Stimulated activated naive CD8-positive, alpha-beta T cell treated with anti-CD3 and anti-CD28 coated beads, Interleukin-15, Interleukin-2, amounts not matched to agents 100 ng/mL and 50 ng/mL, for 24 hours (primary cell): Measurements from ENCODE around the gene MOGAT2.
"Not testable (repeated sequence)": the region's sequence is repeated elsewhere in the genome, so short reads cannot be mapped to it uniquely, and the experiment has no call there.

Experiments
- H3K27ac Mint-ChIP-seq: one replicate; pipeline ENCODE4 v1.8.0; 2021; ENCODE audit warnings: mild to moderate bottlenecking, mixed read lengths
- H3K27me3 Mint-ChIP-seq: one replicate; pipeline ENCODE4 v1.8.0; 2021; ENCODE audit warnings: mixed read lengths
- H3K36me3 Mint-ChIP-seq: one replicate; pipeline ENCODE4 v1.8.0; 2021; ENCODE audit warnings: low read depth, mixed read lengths
- H3K4me1 Mint-ChIP-seq: one replicate; pipeline ENCODE4 v1.8.0; 2021; ENCODE audit warnings: low read depth, mixed read lengths
- H3K4me3 Mint-ChIP-seq: one replicate; pipeline ENCODE4 v1.8.0; 2021; ENCODE audit warnings: mild to moderate bottlenecking, mixed read lengths
- H3K9me3 Mint-ChIP-seq: one replicate; pipeline ENCODE4 v1.8.0; 2021; ENCODE audit warnings: mixed read lengths

The MOGAT2 gene

DNA sequence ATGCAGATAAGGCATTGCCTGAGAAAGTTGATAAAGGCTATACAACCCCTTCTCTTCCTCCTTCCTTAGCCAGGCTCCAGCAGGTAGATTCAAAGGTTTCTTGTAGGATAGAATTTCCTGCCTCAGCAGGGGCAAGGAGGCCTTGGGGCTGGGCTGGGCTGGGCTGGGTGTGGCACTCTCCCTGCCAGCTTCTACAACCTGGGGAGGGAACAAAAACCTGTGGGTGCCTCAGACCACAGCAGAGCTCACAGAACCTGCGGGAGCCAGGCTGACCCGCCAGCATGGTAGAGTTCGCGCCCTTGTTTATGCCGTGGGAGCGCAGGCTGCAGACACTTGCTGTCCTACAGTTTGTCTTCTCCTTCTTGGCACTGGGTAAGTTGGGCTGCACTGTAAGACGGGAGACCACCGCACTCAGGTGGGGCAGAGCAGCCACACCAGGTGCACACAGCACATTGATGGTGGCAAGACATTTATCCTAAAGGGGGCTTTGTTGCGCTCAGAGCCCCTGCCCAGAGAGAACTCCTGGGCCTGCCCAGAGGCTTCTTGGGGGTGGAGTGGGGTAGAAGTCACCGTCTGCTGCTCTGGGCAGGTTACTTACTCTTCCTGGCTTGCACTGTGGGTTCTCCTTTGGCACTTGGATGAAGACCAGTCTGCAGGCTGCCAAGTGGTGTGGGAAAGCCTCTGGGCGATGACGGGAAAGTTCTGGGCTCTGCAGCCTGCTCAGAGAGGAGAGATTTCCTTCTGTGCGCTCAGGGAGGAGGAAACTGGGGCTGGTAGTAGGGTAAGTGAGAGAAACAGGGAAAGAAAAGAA lies at the start of gene MOGAT2:
Gene MOGAT2 (plus strand): TSS at position 231 of the 811 bp plus-strand sequence. CDS start 51 bp downstream, at position 282.
- H3K36me3 Mint-ChIP-seq, result no peaks in the 10 kb centered on the region
- peaks cover 6% of the 10 kb centered on the region for H3K27me3 Mint-ChIP-seq
- no peak within 1 kb of the TSS for H3K27ac Mint-ChIP-seq
- no peaks in the 10 kb centered on the region for H3K4me1 Mint-ChIP-seq
- H3K9me3 Mint-ChIP-seq, result no peaks in the 10 kb centered on the region
- no peak within 1 kb of the TSS for H3K4me3 Mint-ChIP-seq

DNA sequence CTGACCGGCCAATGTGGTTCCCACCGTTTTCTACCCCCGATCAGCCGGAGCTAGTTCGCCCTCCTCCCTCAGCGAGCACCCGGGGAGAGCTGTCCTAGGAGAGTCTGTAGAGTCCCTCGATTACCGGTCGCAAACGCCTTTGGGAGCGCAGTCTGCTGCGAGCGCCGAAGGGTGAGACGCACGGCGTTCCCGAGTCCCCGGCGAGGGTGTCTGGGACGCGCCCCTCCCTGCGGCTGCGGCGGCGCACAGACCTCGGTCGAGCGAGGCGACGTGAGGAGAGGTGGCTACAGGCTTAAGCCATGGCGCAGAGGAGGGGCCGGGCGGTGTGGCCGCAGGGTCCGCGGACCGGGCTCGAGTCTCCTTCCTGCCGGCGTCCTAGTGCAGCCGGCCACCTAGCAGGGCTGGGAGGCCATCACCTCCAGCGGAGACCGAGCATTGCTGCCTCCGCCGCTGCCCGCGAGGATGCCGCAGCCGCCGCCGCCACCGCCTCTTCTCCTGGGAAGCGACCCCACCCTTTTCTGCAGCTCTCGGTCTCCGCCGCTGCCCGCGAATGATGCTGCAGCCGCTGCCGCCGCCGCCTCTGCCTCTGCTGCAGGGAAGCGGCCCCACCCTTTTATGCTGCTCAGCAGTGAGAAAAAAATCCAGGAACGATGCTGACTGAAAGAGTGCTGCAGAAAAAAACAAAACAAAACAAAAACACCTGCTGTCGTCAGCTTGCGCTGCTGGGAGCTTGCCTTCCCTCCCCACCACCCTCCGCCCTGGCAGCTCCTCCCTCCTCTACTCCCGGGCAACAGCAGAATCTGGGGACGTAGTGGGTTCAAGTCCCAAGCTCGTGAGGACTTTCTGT lies 49.0 kb upstream of the MOGAT2 start, which contains the start of gene MAP6:
Gene MAP6 (minus strand): TSS at position 588 of the 847 bp plus-strand sequence. CDS start 669 bp downstream, outside the sequence.
- H3K4me3 Mint-ChIP-seq, result peak within 1 kb of the TSS; percentile 82
- H3K27ac Mint-ChIP-seq, result no peak within 1 kb of the TSS
- H3K4me1 Mint-ChIP-seq, result peaks cover 21% of the 10 kb centered on the region
- H3K9me3 Mint-ChIP-seq, result no peaks in the 10 kb centered on the region
- peaks cover 78% of the 10 kb centered on the region for H3K27me3 Mint-ChIP-seq
- no peaks in the 10 kb centered on the region for H3K36me3 Mint-ChIP-seq

DNA sequence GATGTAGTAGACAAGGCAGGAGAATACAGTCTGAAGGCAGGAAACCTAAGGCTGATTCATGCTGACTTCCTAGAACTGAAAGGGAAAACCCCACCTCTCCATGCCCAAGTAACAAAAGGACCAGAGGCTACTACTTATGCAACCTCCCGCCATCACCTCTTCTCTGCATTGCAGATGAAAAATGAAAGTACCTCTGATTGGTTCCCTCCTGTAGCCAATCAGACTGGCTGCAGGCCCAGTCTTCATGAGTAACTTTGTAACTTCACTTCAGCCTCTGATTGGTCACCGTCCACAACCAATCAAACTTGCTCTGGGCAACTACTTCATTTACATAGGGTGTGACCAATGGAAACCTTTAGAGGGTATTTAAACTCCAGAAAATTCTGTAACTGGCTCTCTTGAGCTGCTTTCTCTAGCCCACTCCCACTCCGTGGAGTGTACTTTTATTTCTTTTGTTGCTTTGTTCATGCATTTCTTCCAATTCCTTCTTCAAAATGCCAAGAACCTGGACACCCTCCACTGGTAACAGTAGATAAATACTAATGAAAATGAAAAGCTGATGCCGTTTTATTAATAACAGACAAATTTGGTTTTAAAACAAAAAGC lies 43.6 kb upstream of the MOGAT2 start:
- no peaks in the 10 kb centered on the region for H3K9me3 Mint-ChIP-seq
- no peaks in the 10 kb centered on the region for H3K36me3 Mint-ChIP-seq
- no peak overlapping the region for H3K4me3 Mint-ChIP-seq
- peaks cover 18% of the 10 kb centered on the region for H3K4me1 Mint-ChIP-seq
- H3K27ac Mint-ChIP-seq, result no peak overlapping the region
- peaks cover 52% of the 10 kb centered on the region for H3K27me3 Mint-ChIP-seq

DNA sequence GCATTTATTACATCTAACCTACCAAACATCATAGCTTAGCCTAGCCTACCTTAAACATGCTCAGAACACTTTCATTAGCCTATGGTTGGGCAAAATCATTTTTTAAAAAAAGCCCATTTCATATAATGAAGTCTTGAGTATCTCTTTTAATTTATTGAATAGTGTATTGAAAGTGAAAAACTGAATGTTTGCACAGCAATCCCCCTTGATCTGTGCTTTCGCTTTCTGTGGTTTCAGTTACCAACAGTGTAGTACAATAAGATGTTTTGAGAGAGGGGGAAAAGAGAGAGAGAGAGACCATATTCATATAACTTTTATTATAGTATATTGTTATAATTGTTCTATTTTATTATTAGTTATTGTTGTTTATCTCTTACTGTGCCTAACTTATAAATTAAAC lies 40.4 kb upstream of the MOGAT2 start:
- H3K4me1 Mint-ChIP-seq, result peaks cover 12% of the 10 kb centered on the region
- no peak overlapping the region for H3K27ac Mint-ChIP-seq
- no peak overlapping the region for H3K4me3 Mint-ChIP-seq
- no peaks in the 10 kb centered on the region for H3K36me3 Mint-ChIP-seq
- H3K9me3 Mint-ChIP-seq, result no peaks in the 10 kb centered on the region
- H3K27me3 Mint-ChIP-seq, result peaks cover 34% of the 10 kb centered on the region

DNA sequence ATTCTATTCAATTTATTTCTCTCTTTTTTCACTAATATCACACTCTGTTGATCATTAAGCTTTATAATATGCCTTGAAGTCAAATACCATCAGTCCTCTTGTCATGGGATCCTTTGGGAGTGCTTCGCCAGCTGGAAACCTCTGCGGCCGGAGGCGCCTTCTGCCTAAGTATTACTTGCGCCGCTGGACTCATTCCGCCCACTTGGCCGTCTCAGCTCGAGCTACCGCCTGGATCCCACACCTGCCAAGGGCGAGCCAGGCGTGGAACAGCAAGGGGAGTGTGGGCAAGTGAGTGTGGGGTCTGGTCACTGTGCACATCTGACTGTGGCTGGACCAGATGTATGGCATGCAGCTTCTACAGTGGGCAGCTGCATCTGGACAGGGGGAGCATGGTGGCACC lies 39.7 kb upstream of the MOGAT2 start:
- Mint-ChIP-seq H3K27me3 (peaks cover 34% of the 10 kb centered on the region), H3K4me3 (no peak overlapping the region), H3K36me3 (no peaks in the 10 kb centered on the region), H3K9me3 (no peaks in the 10 kb centered on the region), H3K27ac (no peak overlapping the region), H3K4me1 (peaks cover 12% of the 10 kb centered on the region)

DNA sequence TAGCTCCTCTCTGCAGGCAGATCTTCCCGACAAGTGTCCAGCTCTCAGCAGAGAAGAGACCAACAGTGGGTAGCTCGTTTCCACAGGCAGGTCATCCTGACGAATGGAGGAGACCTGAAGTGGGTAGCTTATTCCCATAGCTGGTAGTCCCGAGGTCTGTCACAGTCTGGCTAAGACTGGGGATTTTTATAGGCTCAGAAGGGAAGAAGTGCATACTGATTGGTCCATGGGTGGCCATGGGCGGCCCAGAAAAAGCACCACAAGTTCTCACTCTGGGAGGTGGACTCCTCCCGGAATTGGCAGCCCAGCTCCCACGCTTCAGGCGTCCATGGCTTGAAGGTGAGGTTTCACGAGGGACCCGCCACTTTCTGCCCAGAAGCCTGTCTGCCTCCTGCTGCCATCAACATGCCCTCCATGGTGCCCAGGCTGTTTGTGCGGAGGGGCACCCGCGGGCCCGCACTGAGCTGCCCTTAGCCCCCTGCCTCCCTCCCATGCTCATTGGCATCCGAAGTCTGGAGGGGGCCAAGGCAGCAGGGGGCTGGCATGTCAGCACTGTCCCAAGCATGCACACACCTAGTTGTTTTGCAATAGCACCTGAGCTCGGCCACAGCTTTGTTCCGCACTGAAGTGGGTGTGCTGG lies 38.9 kb upstream of the MOGAT2 start:
- Mint-ChIP-seq H3K4me1 (peaks cover 10% of the 10 kb centered on the region), H3K9me3 (no peaks in the 10 kb centered on the region), H3K4me3 (no peak overlapping the region), H3K36me3 (no peaks in the 10 kb centered on the region), H3K27ac (no peak overlapping the region), H3K27me3 (peaks cover 43% of the 10 kb centered on the region)

DNA sequence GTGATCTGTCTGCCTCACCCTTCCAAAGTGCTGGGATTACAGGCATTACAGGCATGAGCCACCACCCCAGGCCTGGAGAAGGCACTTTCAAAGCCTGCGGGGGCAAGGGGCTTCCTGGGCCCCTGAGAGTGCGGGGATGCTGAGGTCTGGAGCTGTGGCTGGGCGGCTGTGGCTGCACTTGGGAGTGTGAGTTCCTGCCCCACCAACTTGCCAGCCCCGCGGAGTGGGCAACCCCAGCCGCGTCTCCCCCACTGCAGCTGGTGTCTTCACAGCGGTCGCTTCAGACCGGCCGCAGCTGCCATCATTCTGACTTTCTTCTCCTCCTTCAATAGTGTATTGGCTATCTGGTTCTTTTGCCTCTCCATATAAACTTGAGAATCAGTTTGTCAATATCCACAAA lies 38.1 kb upstream of the MOGAT2 start:
- H3K27ac Mint-ChIP-seq, result no peak overlapping the region
- peaks cover 51% of the 10 kb centered on the region for H3K27me3 Mint-ChIP-seq
- no peaks in the 10 kb centered on the region for H3K9me3 Mint-ChIP-seq
- H3K4me1 Mint-ChIP-seq, result peaks cover 3% of the 10 kb centered on the region
- no peak overlapping the region for H3K4me3 Mint-ChIP-seq
- H3K36me3 Mint-ChIP-seq, result no peaks in the 10 kb centered on the region

DNA sequence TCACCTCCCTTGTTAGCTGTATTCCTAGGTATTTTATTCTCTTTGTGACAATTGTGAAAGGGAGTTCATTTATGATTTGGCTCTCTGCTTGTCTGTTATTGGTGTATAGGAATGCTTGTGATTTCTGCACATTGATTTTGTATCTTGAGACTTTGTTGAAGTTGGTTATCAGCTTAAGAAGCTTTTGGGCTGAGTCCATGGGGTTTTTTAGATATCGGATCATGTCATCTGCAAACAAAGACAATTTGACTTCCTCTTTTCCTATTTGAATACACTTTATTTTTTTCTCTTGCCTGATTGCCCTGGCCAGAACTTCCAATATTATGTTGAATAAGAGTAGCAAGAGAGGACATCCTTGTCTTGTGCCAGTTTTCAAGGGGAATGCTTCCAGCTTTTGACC lies 33.8 kb upstream of the MOGAT2 start:
- not testable (repeated sequence) for H3K4me3 Mint-ChIP-seq, H3K4me1 Mint-ChIP-seq, H3K27ac Mint-ChIP-seq, H3K36me3 Mint-ChIP-seq
- H3K27me3 Mint-ChIP-seq, result peaks cover 65% of the 10 kb centered on the region
- peaks cover 20% of the 10 kb centered on the region for H3K9me3 Mint-ChIP-seq

DNA sequence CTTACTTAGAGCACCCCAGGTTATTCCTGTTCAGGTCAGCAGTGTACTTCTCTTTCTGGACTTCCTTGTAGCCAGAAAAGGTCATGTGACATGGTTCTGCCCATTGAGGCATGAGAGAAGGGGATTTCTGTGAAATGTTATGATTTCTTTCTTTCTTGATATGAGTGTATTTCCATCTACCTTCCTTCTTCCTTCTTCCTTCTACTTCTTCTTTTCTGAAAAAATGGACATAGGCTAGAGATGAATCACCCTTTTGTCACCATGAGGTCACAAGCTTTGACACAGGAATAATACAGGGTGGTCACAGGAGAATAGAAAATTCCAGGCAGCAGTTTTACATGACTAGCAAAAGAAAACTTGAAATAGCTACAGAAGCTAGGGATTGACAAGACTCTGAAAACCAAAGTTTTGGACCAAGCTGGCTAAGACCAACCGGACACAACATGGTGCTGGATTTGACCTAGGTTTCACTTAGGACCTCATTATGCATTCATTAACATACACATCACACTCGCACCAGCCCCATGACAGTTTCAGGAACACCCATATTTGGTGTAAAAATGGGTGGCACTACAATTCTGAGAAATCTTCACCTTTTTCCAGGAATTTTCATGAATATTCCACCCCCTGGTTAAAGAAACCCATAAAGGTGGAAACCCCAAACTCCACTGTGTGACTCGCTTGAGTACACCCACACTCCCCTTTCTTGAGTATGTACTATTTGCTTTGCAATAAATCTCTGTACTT lies 27.6 kb upstream of the MOGAT2 start:
- peaks cover 16% of the 10 kb centered on the region for H3K9me3 Mint-ChIP-seq
- H3K4me1 Mint-ChIP-seq, result peaks cover 31% of the 10 kb centered on the region
- peaks cover 56% of the 10 kb centered on the region for H3K27me3 Mint-ChIP-seq
- peak overlapping the region; percentile 66 for H3K27ac Mint-ChIP-seq
- peak overlapping the region; percentile 15 for H3K4me3 Mint-ChIP-seq
- H3K36me3 Mint-ChIP-seq, result no peaks in the 10 kb centered on the region

DNA sequence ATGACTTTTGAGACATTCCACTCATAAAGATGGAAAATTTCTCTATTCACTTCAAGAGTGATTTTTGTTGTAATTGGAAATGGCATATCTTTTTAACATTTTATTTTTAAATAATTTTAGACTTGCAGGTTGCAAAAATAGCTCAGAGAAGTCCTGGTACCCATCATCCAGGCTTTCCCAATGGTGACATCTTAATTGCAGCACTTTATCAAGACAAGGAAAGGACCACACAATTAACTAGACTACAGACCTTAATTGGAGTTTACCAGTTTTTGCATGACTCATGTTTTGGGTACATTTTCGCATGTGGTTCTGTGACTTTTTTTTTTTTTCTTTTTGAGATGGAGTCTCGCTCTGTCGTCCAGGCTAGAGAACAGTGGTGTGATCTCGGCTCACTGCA lies 25.8 kb upstream of the MOGAT2 start:
- Mint-ChIP-seq H3K4me3 (no peak overlapping the region), H3K9me3 (peaks cover 2% of the 10 kb centered on the region), H3K4me1 (peaks cover 31% of the 10 kb centered on the region), H3K36me3 (no peaks in the 10 kb centered on the region), H3K27ac (no peak overlapping the region), H3K27me3 (peaks cover 53% of the 10 kb centered on the region)

DNA sequence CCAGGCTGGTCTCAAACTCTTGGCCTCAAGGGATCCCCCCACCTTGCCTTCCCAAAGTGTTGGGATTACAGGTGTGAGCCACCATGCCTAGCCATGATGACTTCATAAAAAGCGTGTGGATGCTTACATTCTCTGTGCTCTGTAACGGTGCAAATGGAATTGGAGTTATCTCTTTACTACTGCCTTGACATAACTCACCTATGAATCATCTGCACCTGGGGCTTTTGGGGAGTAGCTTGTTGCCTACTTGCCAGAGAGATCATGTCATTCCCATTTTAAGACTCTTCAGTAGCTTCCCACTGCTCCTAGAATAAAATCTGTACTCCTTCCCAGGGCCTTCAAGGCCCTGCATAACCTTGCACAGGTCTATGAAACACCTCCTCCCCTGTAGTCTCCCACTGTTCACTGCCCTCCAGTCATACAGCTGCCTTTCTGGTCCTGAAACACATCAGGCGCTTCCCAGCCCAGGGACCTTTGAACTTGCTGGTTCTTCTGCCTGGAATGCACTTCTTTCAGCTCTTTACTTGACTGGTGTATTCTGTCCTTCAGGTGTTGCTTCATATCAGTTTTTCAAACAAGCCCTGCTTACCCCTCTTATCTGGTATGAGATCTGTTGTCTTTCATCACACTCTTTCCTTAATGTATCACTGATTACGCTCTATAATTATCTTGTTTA lies 19.6 kb upstream of the MOGAT2 start:
- no peak overlapping the region for H3K4me3 Mint-ChIP-seq
- H3K4me1 Mint-ChIP-seq, result no peaks in the 10 kb centered on the region
- H3K36me3 Mint-ChIP-seq, result no peaks in the 10 kb centered on the region
- H3K27me3 Mint-ChIP-seq, result peaks cover 55% of the 10 kb centered on the region
- H3K9me3 Mint-ChIP-seq, result no peaks in the 10 kb centered on the region
- H3K27ac Mint-ChIP-seq, result no peak overlapping the region

DNA sequence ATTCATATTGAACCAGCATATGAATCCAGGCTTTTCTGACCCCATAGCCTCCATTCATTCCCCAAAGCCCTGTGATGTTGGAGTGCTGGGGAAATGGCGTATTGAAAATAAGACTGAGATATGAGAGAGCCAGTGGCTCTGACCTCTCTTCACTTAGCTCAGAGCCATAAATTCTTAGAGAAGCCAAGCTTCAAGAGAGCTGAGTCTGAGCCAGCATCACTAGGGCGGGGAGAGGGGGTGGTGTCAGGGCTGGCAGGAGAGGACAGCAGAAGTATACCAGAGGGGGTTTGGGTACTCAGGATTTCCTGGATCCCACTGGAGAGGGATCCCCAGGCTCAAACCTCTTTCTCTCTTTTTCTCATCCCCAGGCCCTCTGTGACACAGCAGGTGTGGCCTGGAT lies 16.7 kb upstream of the MOGAT2 start:
- no peaks in the 10 kb centered on the region for H3K36me3 Mint-ChIP-seq
- H3K4me1 Mint-ChIP-seq, result peaks cover 4% of the 10 kb centered on the region
- H3K27ac Mint-ChIP-seq, result no peak overlapping the region
- no peak overlapping the region for H3K4me3 Mint-ChIP-seq
- no peaks in the 10 kb centered on the region for H3K9me3 Mint-ChIP-seq
- H3K27me3 Mint-ChIP-seq, result peaks cover 37% of the 10 kb centered on the region

DNA sequence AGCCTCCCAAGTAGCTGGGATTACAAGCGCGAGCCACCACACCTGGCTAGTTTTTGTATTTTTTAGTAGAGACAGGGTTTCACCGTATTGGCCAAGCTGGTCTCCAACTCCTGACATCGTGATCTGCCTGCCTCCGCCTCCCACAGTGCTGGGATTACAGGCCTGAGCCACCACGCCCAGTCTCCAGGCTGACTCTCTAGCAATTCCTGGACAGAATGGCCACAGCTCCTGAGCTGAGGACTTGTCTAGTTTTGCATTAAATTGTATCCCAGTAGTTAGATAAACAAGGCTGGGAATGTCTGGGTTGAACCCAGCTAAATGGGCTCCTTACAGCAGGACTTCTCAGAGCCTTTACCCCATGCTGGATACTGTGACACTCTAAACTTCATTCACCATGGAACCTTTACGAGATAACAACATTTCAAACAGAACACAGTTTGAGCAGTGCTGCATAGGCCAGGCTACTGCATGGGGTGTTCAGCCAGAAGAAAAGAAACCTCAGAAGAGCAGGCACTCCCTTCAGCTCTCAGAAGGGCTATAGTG lies 13.9 kb upstream of the MOGAT2 start:
- Mint-ChIP-seq H3K9me3 (no peaks in the 10 kb centered on the region), H3K4me3 (no peak overlapping the region), H3K36me3 (no peaks in the 10 kb centered on the region), H3K4me1 (peaks cover 9% of the 10 kb centered on the region), H3K27ac (no peak overlapping the region), H3K27me3 (peaks cover 15% of the 10 kb centered on the region)
